Uterus (tissue), 4 donors: ENCODE results near the gene ZNF648. TPM values are rescaled to one million over a fixed set of nuclear protein-coding genes. Genes with fewer than 3 reads are reported as not detected.
A peak's percentile ranks its signal among the peaks of the same experiment; 100 is the strongest.

Experiments
- DNase-seq, 2 donors: peaks; one replicate each; pipeline ENCODE4 v3.0.0-alpha.2; 2019 to 2020
- H3K27ac ChIP-seq, 2 donors: fragments of 200-600 bp; sonication (generic); 1 replicate in 1 of 2; 2 replicates in 1 of 2; pipeline ENCODE4 v1.5.1; 2016 to 2018
- H3K27me3 ChIP-seq, 2 donors: fragments of 200-600 bp; sonication (generic); one replicate each; pipeline ENCODE4 v1.5.1; 2018 to 2019; ENCODE audit warnings: control low read depth in 1 of 2
- H3K36me3 ChIP-seq, 2 donors: fragments of 200-600 bp; sonication (generic); one replicate each; pipeline ENCODE4 v1.5.1; 2019; ENCODE audit warnings: control low read depth in 1 of 2
- H3K4me1 ChIP-seq, 2 donors: fragments of 200-600 bp; sonication (generic); one replicate each; pipeline ENCODE4 v1.5.1; 2018 to 2019; ENCODE audit warnings: control low read depth in 1 of 2
- H3K4me3 ChIP-seq, 2 donors: fragments of 200-600 bp; sonication (generic); 1 replicate in 1 of 2; 2 replicates in 1 of 2; pipeline ENCODE4 v1.5.1; 2018 to 2019; ENCODE audit warnings: mild to moderate bottlenecking in 1 of 2
- H3K9me3 ChIP-seq, 2 donors: fragments of 200-600 bp; sonication (generic); one replicate each; pipeline ENCODE4 v1.5.1; 2019; ENCODE audit warnings: control low read depth in 1 of 2
- POLR2A ChIP-seq, 2 donors: fragments of 450-650 bp; IDR thresholded peaks; one replicate each; pipeline ENCODE4 v1.6.1; 2016; ENCODE audit warnings: antibody characterized with exemption in 2 of 2, mild to moderate bottlenecking in 1 of 2, moderate library complexity in 1 of 2
- intact Hi-C: fragments of 100-400 bp; cut with DNase I; formaldehyde crosslinking; loops from one replicate; pipeline ENCODE4 v1.15.1; 2023; ENCODE audit warnings: low total_unique reads
- total RNA-seq, 4 donors: library from RNA; depleted of rRNA in 3 of 4; stranded (reverse); fragments of >200 nt in 3 of 4; gene quantifications; one replicate each; pipeline versions ENCODE4 v1.1.0 to v1.2.4, GENCODE V29; 2014 to 2023
- TF ChIP-seq, protein P1 (sequence below), 4 experiments: fragments of 200-600 bp in 2 of 4; fragments of 450-650 bp in 2 of 4; sonication (generic) in 2 of 4; IDR thresholded peaks; one replicate each; pipeline ENCODE4 v1.5.1; 2016 to 2019; ENCODE audit warnings: antibody characterized with exemption in 4 of 4, mild to moderate bottlenecking in 2 of 4, moderate library complexity in 1 of 4
- donor health status: DM: yes; HTN: yes; CAD: no.

The ZNF648 gene
- total RNA-seq, 4 donors from 2014 or later: 0.27 to 1.8 (median 1.7) TPM; not detected in 1

DNA sequence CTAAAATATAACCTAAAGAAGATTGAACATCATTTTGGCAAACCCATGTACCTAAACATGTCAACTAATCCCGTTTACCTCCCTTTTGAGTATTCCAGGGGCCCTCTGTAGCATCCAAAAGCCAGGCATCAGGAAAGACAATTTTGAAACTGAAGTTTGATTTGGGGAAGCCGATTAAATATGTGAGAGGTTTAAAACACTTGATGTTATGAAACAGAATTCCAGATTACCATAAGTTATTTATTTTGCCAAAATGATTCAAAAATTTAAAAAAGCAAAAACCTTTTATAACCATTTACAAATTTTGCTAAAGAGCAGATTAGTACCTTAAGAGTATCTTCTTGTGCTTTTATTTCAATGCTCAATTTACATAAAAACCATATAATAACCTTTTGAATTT lies 23.3 kb downstream of the ZNF648 start:
- intact Hi-C loops: no loop called here
- no peaks in the 10 kb centered on the region for H3K4me1 ChIP-seq
- H3K27ac ChIP-seq: no peak overlapping the region
- peaks cover 0 to 3% of the 10 kb centered on the region in 2 donors for H3K9me3 ChIP-seq
- H3K4me3 ChIP-seq: no peak overlapping the region
- no peak for DNase-seq
- H3K36me3 ChIP-seq: no peaks in the 10 kb centered on the region
- no peak for TF ChIP-seq POLR2A (IDR thresholded peaks at IDR 0.05)
- TF ChIP-seq, protein P1, sequence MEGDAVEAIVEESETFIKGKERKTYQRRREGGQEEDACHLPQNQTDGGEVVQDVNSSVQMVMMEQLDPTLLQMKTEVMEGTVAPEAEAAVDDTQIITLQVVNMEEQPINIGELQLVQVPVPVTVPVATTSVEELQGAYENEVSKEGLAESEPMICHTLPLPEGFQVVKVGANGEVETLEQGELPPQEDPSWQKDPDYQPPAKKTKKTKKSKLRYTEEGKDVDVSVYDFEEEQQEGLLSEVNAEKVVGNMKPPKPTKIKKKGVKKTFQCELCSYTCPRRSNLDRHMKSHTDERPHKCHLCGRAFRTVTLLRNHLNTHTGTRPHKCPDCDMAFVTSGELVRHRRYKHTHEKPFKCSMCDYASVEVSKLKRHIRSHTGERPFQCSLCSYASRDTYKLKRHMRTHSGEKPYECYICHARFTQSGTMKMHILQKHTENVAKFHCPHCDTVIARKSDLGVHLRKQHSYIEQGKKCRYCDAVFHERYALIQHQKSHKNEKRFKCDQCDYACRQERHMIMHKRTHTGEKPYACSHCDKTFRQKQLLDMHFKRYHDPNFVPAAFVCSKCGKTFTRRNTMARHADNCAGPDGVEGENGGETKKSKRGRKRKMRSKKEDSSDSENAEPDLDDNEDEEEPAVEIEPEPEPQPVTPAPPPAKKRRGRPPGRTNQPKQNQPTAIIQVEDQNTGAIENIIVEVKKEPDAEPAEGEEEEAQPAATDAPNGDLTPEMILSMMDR (IDR thresholded peaks at IDR 0.05): no peak
- H3K27me3 ChIP-seq: peaks cover 0 to 4% of the 10 kb centered on the region in 2 donors

- Histone ChIP-seq H3K9me3 (peaks cover 0 to 3% of the 10 kb centered on the region in 2 donors), H3K27ac (no peak overlapping the region), H3K4me3 (no peak overlapping the region), H3K36me3 (no peaks in the 10 kb centered on the region), H3K27me3 (no peaks in the 10 kb centered on the region), H3K4me1 (no peaks in the 10 kb centered on the region)
- TF ChIP-seq POLR2A (IDR thresholded peaks at IDR 0.05): no peak
- TF ChIP-seq, protein P1 (IDR thresholded peaks at IDR 0.05): no peak
- DNase-seq: no peak
- intact Hi-C loops: no loop called here
Measured at GRCh38 chr1:182035097-182035770, 26.3 kb downstream of the ZNF648 start.

- no peak for TF ChIP-seq POLR2A (IDR thresholded peaks at IDR 0.05)
- TF ChIP-seq, protein P1 (IDR thresholded peaks at IDR 0.05): no peak
- DNase-seq: no peak
- Histone ChIP-seq H3K9me3 (peaks cover 0 to under 1% of the 10 kb centered on the region in 2 donors), H3K4me3 (no peak overlapping the region), H3K36me3 (no peaks in the 10 kb centered on the region), H3K27me3 (no peaks in the 10 kb centered on the region), H3K4me1 (no peaks in the 10 kb centered on the region), H3K27ac (no peak overlapping the region)
- intact Hi-C loops: no loop called here
Measured at GRCh38 chr1:182032251-182032650, 29.3 kb downstream of the ZNF648 start.

DNA sequence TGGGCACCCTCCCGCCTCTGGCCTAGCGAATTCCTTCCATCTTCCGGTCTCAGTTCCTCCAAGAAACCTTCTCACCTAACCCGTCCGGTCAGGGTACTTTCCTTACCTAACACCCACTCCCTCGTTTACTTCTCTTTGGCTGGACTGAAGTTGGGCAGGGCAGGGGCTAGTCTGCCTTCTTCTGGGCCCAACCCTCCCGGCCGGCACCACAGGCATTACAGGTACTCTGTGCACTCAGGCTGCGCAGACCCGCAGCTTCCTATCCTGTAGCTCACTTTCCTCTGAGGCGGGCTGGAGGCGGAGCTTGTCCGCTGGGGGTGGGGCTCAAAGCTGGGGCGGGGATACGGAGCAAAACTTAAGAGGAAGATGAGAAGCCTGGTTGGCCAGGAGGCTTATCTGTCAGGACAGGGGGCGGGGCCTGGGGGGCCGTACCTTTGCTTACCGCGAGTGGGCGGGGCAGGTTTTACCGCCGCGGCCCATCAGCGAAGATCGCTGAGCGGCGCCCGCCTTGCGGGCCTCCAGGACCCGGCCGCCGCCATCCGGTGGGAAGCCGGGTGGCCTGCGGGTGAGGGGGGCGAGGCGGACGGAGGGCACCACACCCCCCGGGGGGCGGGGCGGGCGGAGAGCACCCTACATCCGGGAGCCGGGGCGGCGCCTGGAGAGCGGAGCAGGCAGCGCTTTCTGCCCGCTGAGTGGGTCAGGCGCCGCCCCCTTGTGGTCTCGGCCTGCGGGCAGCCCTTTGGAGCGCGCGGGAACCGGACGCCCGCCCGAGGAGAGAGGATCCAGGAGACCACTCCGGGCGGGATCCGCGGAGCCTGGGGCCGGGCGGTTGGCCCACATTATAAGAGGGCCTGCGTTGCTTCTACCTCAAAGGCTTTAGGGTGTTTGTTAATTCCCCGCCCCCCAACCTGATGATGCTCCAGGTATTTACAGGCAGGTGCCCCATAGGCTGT lies 31.9 kb downstream of the ZNF648 start:
- peak; percentile 98 to 99 for DNase-seq
- Histone ChIP-seq H3K4me3 (peak overlapping the region; percentile 44 to 60), H3K36me3 (no peaks in the 10 kb centered on the region), H3K27me3 (no peaks in the 10 kb centered on the region), H3K27ac (peak overlapping the region; percentile 71 to 89), H3K9me3 (no peaks in the 10 kb centered on the region), H3K4me1 (no peaks in the 10 kb centered on the region)
- intact Hi-C loops: no loop called here
- peak; percentile 44 to 69 for TF ChIP-seq POLR2A (IDR thresholded peaks at IDR 0.05)
- TF ChIP-seq, protein P1 (IDR thresholded peaks at IDR 0.05): peak; percentile 58 to 75 (median 64)

DNA sequence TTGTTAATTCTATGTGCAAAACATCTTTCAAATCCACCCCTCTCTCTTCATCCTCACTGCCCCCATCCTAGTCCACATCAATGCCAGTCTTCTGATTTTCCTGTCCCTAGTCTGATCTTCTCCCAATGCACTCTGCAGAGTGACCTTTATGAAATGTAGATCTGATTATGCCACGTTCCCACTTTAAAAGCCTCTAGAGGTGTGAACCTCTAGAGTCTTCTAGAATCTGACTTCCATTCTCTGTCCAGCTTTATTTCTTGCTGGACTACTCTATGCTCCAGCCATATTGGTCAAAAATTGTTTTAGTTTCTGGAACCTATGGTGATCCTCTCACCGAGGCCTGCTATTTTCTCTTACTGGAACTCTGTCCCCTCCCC lies 32.5 kb downstream of the ZNF648 start:
- intact Hi-C loops: no loop called here
- TF ChIP-seq POLR2A (IDR thresholded peaks at IDR 0.05): no peak
- TF ChIP-seq, protein P1 (IDR thresholded peaks at IDR 0.05): no peak
- no peak for DNase-seq
- H3K4me1 ChIP-seq: no peaks in the 10 kb centered on the region
- peak overlapping the region; percentile 71 to 89 for H3K27ac ChIP-seq
- H3K36me3 ChIP-seq: no peaks in the 10 kb centered on the region
- H3K4me3 ChIP-seq: peak overlapping the region; percentile 44 to 60
- no peaks in the 10 kb centered on the region for H3K27me3 ChIP-seq
- H3K9me3 ChIP-seq: no peaks in the 10 kb centered on the region
